Astrocyte (in vitro differentiated cells and primary cell): ENCODE results near the gene ZBTB16. TPM values are rescaled to one million over a fixed set of nuclear protein-coding genes. Genes with fewer than 3 reads are reported as not detected.

Experiments
- DNase-seq: peaks from one replicate; pipeline ENCODE4 v3.0.0-alpha.2; 2010; ENCODE audit warnings: low read depth
- FAIRE-seq: peaks from 2 replicates; lab custom pipeline; 2011; peaks lifted over from hg19 to GRCh38; lab: Jason Lieb, UNC
- H2AFZ ChIP-seq: 2 replicates; pipeline ENCODE4 v1.6.0; 2012; ENCODE audit warnings: low read depth, low read length, inconsistent platforms
- H3K27ac ChIP-seq: 2 replicates; pipeline ENCODE4 v1.5.1; 2011; ENCODE audit warnings: low read depth, low read length, inconsistent platforms
- H3K27me3 ChIP-seq: 2 replicates; pipeline ENCODE4 v1.6.0; 2011; ENCODE audit warnings: low read length, inconsistent platforms; ENCODE audit not compliant: insufficient read depth
- H3K36me3 ChIP-seq: 2 replicates; pipeline ENCODE4 v1.5.1; 2011; ENCODE audit warnings: low read length, inconsistent platforms; ENCODE audit not compliant: insufficient read depth
- H3K4me1 ChIP-seq: 2 replicates; pipeline ENCODE4 v1.5.1; 2011; ENCODE audit warnings: low read length, inconsistent platforms; ENCODE audit not compliant: insufficient read depth
- H3K4me2 ChIP-seq: 2 replicates; pipeline ENCODE4 v1.6.0; 2012; ENCODE audit warnings: low read length, inconsistent platforms
- H3K4me3 ChIP-seq: 2 replicates; pipeline ENCODE4 v1.5.1; 2011; ENCODE audit warnings: low read depth, mild to moderate bottlenecking, low read length, inconsistent platforms; ENCODE audit not compliant: insufficient read depth
- H3K79me2 ChIP-seq: 2 replicates; pipeline ENCODE4 v1.6.0; 2012; ENCODE audit warnings: mild to moderate bottlenecking, low read length, inconsistent platforms; ENCODE audit not compliant: insufficient read depth
- H3K9ac ChIP-seq: 2 replicates; pipeline ENCODE4 v1.6.0; 2012; ENCODE audit warnings: mild to moderate bottlenecking, low read length, inconsistent platforms
- H3K9me3 ChIP-seq: 2 replicates; pipeline ENCODE4 v1.5.1; 2012; ENCODE audit warnings: low read depth, mild to moderate bottlenecking, low read length, inconsistent platforms; ENCODE audit not compliant: insufficient read depth
- H4K20me1 ChIP-seq: 2 replicates; pipeline ENCODE4 v1.6.0; 2012; ENCODE audit warnings: low read length, inconsistent platforms; ENCODE audit not compliant: insufficient read depth
- H3K27ac Mint-ChIP-seq: one replicate; pipeline ENCODE4 v1.8.0; 2021; ENCODE audit warnings: mild to moderate bottlenecking, mixed read lengths; ENCODE audit not compliant: unreplicated experiment
- H3K27me3 Mint-ChIP-seq: one replicate; pipeline ENCODE4 v1.8.0; 2021; ENCODE audit warnings: low read depth, mixed read lengths; ENCODE audit not compliant: unreplicated experiment
- H3K36me3 Mint-ChIP-seq: one replicate; pipeline ENCODE4 v1.8.0; 2021; ENCODE audit warnings: low read depth, mixed read lengths; ENCODE audit not compliant: unreplicated experiment
- H3K4me1 Mint-ChIP-seq: one replicate; pipeline ENCODE4 v1.8.0; 2021; ENCODE audit warnings: low read depth, mixed read lengths; ENCODE audit not compliant: unreplicated experiment
- H3K4me3 Mint-ChIP-seq: one replicate; pipeline ENCODE4 v1.8.0; 2021; ENCODE audit warnings: mild to moderate bottlenecking, moderate library complexity, mixed read lengths; ENCODE audit not compliant: unreplicated experiment
- H3K9me3 Mint-ChIP-seq: one replicate; pipeline ENCODE4 v1.8.0; 2021; ENCODE audit warnings: mild to moderate bottlenecking, mixed read lengths; ENCODE audit not compliant: unreplicated experiment
- CTCF ChIP-seq: IDR thresholded peaks from 2 replicates; pipeline ENCODE4 v1.5.1; 2011; ENCODE audit warnings: low read depth, mild to moderate bottlenecking, inconsistent platforms, low read length, moderate library complexity; ENCODE audit not compliant: insufficient read depth
- EZH2 ChIP-seq: IDR thresholded peaks from 2 replicates; pipeline ENCODE4 v1.6.1; 2012; ENCODE audit warnings: mild to moderate bottlenecking, low read length, inconsistent platforms; ENCODE audit not compliant: insufficient read depth
- total RNA-seq: library from RNA; stranded (reverse); gene quantifications from 2 replicates; pipeline ENCODE4 v1.2.1, GENCODE V29; 2021

Gene ZBTB16
- total RNA-seq, 1 donor from 2014 or later: 0.50 TPM

GRCh38 chr11:114250180-114250579, 190.7 kb downstream of the ZBTB16 start:
- no peaks in the 10 kb centered on the region for H3K4me1 ChIP-seq
- no peaks in the 10 kb centered on the region for H4K20me1 ChIP-seq
- FAIRE-seq: no peak
- no peak overlapping the region for H3K4me2 ChIP-seq
- TF ChIP-seq EZH2 (no peak), CTCF (no peak)
- no peak overlapping the region for H3K27ac ChIP-seq
- H3K9ac ChIP-seq: no peak overlapping the region
- H3K79me2 ChIP-seq: no peaks in the 10 kb centered on the region
- H3K4me3 ChIP-seq: no peak overlapping the region
- Mint-ChIP-seq H3K27me3 (peaks cover 44% of the 10 kb centered on the region), H3K9me3 (peaks cover 2% of the 10 kb centered on the region), H3K4me3 (no peak overlapping the region), H3K27ac (no peak overlapping the region), H3K36me3 (no peaks in the 10 kb centered on the region), H3K4me1 (no peaks in the 10 kb centered on the region)
- no peaks in the 10 kb centered on the region for H3K36me3 ChIP-seq
- no peaks in the 10 kb centered on the region for H3K9me3 ChIP-seq
- H3K27me3 ChIP-seq: peaks cover 6% of the 10 kb centered on the region
- no peak for DNase-seq
- no peak overlapping the region for H2AFZ ChIP-seq

GRCh38 chr11:114250993-114251814, 191.7 kb downstream of the ZBTB16 start:
- H3K4me1 ChIP-seq: no peaks in the 10 kb centered on the region
- Mint-ChIP-seq H3K36me3 (no peaks in the 10 kb centered on the region), H3K27me3 (peaks cover 42% of the 10 kb centered on the region), H3K4me1 (no peaks in the 10 kb centered on the region), H3K9me3 (peaks cover 4% of the 10 kb centered on the region), H3K4me3 (no peak overlapping the region), H3K27ac (no peak overlapping the region)
- no peaks in the 10 kb centered on the region for H3K36me3 ChIP-seq
- no peak for TF ChIP-seq CTCF
- no peak for TF ChIP-seq EZH2
- no peaks in the 10 kb centered on the region for H3K9me3 ChIP-seq
- H4K20me1 ChIP-seq: no peaks in the 10 kb centered on the region
- no peak overlapping the region for H2AFZ ChIP-seq
- H3K4me3 ChIP-seq: no peak overlapping the region
- no peak overlapping the region for H3K4me2 ChIP-seq
- H3K79me2 ChIP-seq: no peaks in the 10 kb centered on the region
- no peak for DNase-seq
- no peak overlapping the region for H3K9ac ChIP-seq
- H3K27me3 ChIP-seq: peaks cover 9% of the 10 kb centered on the region
- H3K27ac ChIP-seq: no peak overlapping the region
- no peak for FAIRE-seq

GRCh38 chr11:114251815-114252337, 192.4 kb downstream of the ZBTB16 start:
- Mint-ChIP-seq H3K4me1 (no peaks in the 10 kb centered on the region), H3K27me3 (peaks cover 41% of the 10 kb centered on the region), H3K27ac (no peak overlapping the region), H3K36me3 (no peaks in the 10 kb centered on the region), H3K9me3 (peaks cover 4% of the 10 kb centered on the region), H3K4me3 (no peak overlapping the region)
- peaks cover 11% of the 10 kb centered on the region for H3K27me3 ChIP-seq
- no peak for TF ChIP-seq CTCF
- no peak for TF ChIP-seq EZH2
- H3K9me3 ChIP-seq: no peaks in the 10 kb centered on the region
- no peaks in the 10 kb centered on the region for H4K20me1 ChIP-seq
- no peaks in the 10 kb centered on the region for H3K36me3 ChIP-seq
- no peaks in the 10 kb centered on the region for H3K4me1 ChIP-seq
- H3K4me2 ChIP-seq: no peak overlapping the region
- no peaks in the 10 kb centered on the region for H3K79me2 ChIP-seq
- H2AFZ ChIP-seq: no peak overlapping the region
- DNase-seq (no peak), FAIRE-seq (no peak)
- no peak overlapping the region for H3K27ac ChIP-seq
- H3K4me3 ChIP-seq: no peak overlapping the region
- H3K9ac ChIP-seq: no peak overlapping the region
